ENCODE measurements around the gene ATRN.
"Not testable (repeated sequence)": the region's sequence is repeated elsewhere in the genome, so short reads cannot be mapped to it uniquely, and the experiment has no call there.

The ATRN gene

GRCh38 chr20:3465301-3465700, 5.5 kb upstream of the ATRN start:
- DNase-seq (ENCODE audit: low read depth in 1 of 2, low spot score in 1 of 2), result no peak

GRCh38 chr20:3470208-3470626, 601 bp upstream of the ATRN start:
- no peak for DNase-seq (ENCODE audit: low read depth in 1 of 2, low spot score in 1 of 2)

GRCh38 chr20:3471397-3472021, 691 bp downstream of the ATRN start:
- DNase-seq (ENCODE audit: low read depth in 1 of 2, low spot score in 1 of 2), result no peak

GRCh38 chr20:3472105-3472504, 1.3 kb downstream of the ATRN start:
- no peak for DNase-seq (ENCODE audit: low read depth in 1 of 2, low spot score in 1 of 2)

- DNase-seq (ENCODE audit: low read depth in 1 of 2, low spot score in 1 of 2), result no peak
Observed at GRCh38 chr20:3473324-3473723, 2.5 kb downstream of the ATRN start.

- no peak for DNase-seq (ENCODE audit: low read depth in 1 of 2, low spot score in 1 of 2)
Observed at GRCh38 chr20:3473944-3474343, 3.1 kb downstream of the ATRN start.

- not testable (repeated sequence) for DNase-seq (ENCODE audit: low read depth in 1 of 2, low spot score in 1 of 2)
Observed at GRCh38 chr20:3477003-3477860, 6.4 kb downstream of the ATRN start.

GRCh38 chr20:3477861-3478544, 7.2 kb downstream of the ATRN start:
- DNase-seq (ENCODE audit: low read depth in 1 of 2, low spot score in 1 of 2), result no peak

- DNase-seq (ENCODE audit: low read depth in 1 of 2, low spot score in 1 of 2), result no peak
Observed at GRCh38 chr20:3479025-3479424, 8.2 kb downstream of the ATRN start.

GRCh38 chr20:3479759-3480615, 9.2 kb downstream of the ATRN start:
- DNase-seq (ENCODE audit: low read depth in 1 of 2, low spot score in 1 of 2), result no peak

- no peak for DNase-seq (ENCODE audit: low read depth in 1 of 2, low spot score in 1 of 2)
Observed at GRCh38 chr20:3483309-3483708, 12.5 kb downstream of the ATRN start.

GRCh38 chr20:3483784-3484183, 13.0 kb downstream of the ATRN start:
- no peak for DNase-seq (ENCODE audit: low read depth in 1 of 2, low spot score in 1 of 2)

GRCh38 chr20:3485913-3486312, 15.1 kb downstream of the ATRN start:
- no peak for DNase-seq (ENCODE audit: low read depth in 1 of 2, low spot score in 1 of 2)

- DNase-seq (ENCODE audit: low read depth in 1 of 2, low spot score in 1 of 2), result no peak
Observed at GRCh38 chr20:3486850-3487249, 16.0 kb downstream of the ATRN start.

GRCh38 chr20:3492669-3493068, 21.9 kb downstream of the ATRN start:
- no peak for DNase-seq (ENCODE audit: low read depth in 1 of 2, low spot score in 1 of 2)

GRCh38 chr20:3494218-3494617, 23.4 kb downstream of the ATRN start:
- DNase-seq (ENCODE audit: low read depth in 1 of 2, low spot score in 1 of 2), result no peak

- no peak for DNase-seq (ENCODE audit: low read depth in 1 of 2, low spot score in 1 of 2)
Observed at GRCh38 chr20:3502878-3503277, 32.1 kb downstream of the ATRN start.

- no peak for DNase-seq (ENCODE audit: low read depth in 1 of 2, low spot score in 1 of 2)
Observed at GRCh38 chr20:3505148-3505547, 34.3 kb downstream of the ATRN start.

- no peak for DNase-seq (ENCODE audit: low read depth in 1 of 2, low spot score in 1 of 2)
Observed at GRCh38 chr20:3509064-3509463, 38.2 kb downstream of the ATRN start.

- DNase-seq (ENCODE audit: low read depth in 1 of 2, low spot score in 1 of 2), result no peak
Observed at GRCh38 chr20:3510110-3510509, 39.3 kb downstream of the ATRN start.

GRCh38 chr20:3512239-3512638, 41.4 kb downstream of the ATRN start:
- not testable (repeated sequence) for DNase-seq (ENCODE audit: low read depth in 1 of 2, low spot score in 1 of 2)

Measured in activated CD4-positive, alpha-beta T cell treated with anti-CD3 and anti-CD28 coated beads, Interleukin-2, amount 50 U/mL, for 24 hours (primary cell).